ENCODE results near the gene LMX1B.
"Not testable (repeated sequence)": the region's sequence is repeated elsewhere in the genome, so short reads cannot be mapped to it uniquely, and the experiment has no call there.

Gene LMX1B

DNA sequence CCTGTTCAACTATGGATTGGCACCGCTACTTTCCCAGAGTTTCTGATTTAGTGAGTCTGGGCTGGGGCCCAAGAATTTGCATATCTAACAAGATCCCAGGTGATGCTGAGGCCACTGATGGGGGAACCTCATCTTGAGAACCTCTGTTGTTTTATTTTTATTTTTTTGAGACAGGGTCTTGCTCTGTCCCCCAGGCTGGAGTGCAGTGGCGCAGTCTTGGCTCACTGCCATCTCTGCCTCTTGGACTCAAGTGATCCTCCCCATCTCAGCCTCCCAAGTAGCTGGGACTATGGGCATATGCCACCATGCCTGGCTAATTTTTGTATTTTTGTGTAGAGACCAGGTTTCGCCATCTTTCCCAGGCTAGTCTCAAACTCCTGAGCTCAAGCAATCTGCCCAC is 35.7 kb downstream of the LMX1B start:
- TF ChIP-seq, protein P1, sequence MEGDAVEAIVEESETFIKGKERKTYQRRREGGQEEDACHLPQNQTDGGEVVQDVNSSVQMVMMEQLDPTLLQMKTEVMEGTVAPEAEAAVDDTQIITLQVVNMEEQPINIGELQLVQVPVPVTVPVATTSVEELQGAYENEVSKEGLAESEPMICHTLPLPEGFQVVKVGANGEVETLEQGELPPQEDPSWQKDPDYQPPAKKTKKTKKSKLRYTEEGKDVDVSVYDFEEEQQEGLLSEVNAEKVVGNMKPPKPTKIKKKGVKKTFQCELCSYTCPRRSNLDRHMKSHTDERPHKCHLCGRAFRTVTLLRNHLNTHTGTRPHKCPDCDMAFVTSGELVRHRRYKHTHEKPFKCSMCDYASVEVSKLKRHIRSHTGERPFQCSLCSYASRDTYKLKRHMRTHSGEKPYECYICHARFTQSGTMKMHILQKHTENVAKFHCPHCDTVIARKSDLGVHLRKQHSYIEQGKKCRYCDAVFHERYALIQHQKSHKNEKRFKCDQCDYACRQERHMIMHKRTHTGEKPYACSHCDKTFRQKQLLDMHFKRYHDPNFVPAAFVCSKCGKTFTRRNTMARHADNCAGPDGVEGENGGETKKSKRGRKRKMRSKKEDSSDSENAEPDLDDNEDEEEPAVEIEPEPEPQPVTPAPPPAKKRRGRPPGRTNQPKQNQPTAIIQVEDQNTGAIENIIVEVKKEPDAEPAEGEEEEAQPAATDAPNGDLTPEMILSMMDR (conservative IDR thresholded peaks at IDR 0.05; ENCODE audit: low read depth, low read length): no peak
- H3K4me3 ChIP-seq (ENCODE audit: low read depth, low read length): no peak overlapping the region
- no peak for DNase-seq (ENCODE audit: low read depth)

GRCh38 chr9:126650404-126651341 is 36.9 kb downstream of the LMX1B start:
- DNase-seq (ENCODE audit: low read depth): no peak
- H3K4me3 ChIP-seq (ENCODE audit: low read depth, low read length): no peak overlapping the region
- TF ChIP-seq, protein P1 (conservative IDR thresholded peaks at IDR 0.05; ENCODE audit: low read depth, low read length): no peak

GRCh38 chr9:126652140-126652582 is 38.4 kb downstream of the LMX1B start:
- TF ChIP-seq, protein P1 (conservative IDR thresholded peaks at IDR 0.05; ENCODE audit: low read depth, low read length): no peak
- H3K4me3 ChIP-seq (ENCODE audit: low read depth, low read length): no peak overlapping the region
- no peak for DNase-seq (ENCODE audit: low read depth)

DNA sequence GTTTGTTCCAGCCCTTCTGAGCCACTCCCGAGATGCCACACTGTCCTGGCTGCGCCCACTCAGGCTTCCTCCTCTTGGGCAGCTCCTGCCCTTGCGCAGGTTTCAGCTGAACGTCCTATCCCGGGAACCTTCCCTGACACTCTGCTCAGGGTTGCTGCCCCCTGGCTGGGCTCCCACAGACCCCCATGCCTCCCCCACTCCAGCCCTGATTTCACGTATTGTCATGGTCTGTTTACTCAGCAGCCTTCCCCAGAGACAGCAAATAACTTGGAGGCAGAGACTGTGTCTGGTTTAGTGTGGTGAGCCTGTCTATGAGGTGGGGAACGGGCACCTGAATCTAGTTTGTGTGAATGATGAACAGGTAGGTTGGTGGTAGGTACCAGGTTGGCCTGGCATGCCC is 40.4 kb downstream of the LMX1B start:
- H3K4me3 ChIP-seq (ENCODE audit: low read depth, low read length): no peak overlapping the region
- TF ChIP-seq, protein P1 (conservative IDR thresholded peaks at IDR 0.05; ENCODE audit: low read depth, low read length): no peak
- no peak for DNase-seq (ENCODE audit: low read depth)

GRCh38 chr9:126656214-126656613 is 42.5 kb downstream of the LMX1B start:
- not testable (repeated sequence) for DNase-seq (ENCODE audit: low read depth); H3K4me3 ChIP-seq (ENCODE audit: low read depth, low read length)

DNA sequence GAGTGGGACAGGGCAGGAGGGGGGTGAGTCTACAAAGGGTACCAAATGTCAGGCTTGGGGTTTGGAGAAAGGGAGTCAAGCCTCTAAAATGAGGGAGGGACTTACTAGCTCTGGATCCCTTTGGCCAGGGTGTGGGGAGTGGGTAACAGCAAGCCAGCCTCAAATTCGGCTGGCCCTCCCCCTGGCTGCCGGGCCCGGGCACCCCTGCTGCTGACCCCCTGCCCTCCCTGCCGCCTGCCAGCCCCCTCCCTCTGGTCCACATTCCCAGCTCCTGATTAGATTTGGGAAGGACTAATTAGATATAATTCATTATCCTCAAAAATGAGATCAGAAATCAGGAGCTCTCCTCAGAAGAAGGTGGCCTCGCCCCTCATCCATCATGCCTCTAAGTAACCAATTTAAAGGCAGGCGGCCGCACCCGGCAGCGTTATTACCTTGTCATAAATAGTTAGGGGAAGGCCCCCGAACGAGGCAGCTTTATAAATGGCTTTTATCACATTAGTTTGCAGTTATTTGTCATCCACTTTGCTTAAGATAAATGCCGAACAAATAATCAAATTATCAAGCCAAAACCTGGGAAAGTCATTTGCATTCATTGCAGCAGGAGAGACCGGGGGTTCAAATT is 44.6 kb downstream of the LMX1B start:
- H3K4me3 ChIP-seq (ENCODE audit: low read depth, low read length): no peak overlapping the region
- TF ChIP-seq, protein P1 (conservative IDR thresholded peaks at IDR 0.05; ENCODE audit: low read depth, low read length): no peak
- no peak for DNase-seq (ENCODE audit: low read depth)

GRCh38 chr9:126658956-126659555 is 45.3 kb downstream of the LMX1B start:
- DNase-seq (ENCODE audit: low read depth): no peak
- TF ChIP-seq, protein P1 (conservative IDR thresholded peaks at IDR 0.05; ENCODE audit: low read depth, low read length): no peak
- no peak overlapping the region for H3K4me3 ChIP-seq (ENCODE audit: low read depth, low read length)
